RWPE1 (cell line): ENCODE data around the gene PLEKHB2.
A peak's percentile ranks its signal among the peaks of the same experiment; 100 is the strongest.

ENCODE experiments used
- CTCF ChIA-PET: fragments of 350-600 bp; sonication (Branson Sonifier 250); formaldehyde crosslinking; extraction: SDS; loops from one replicate; lab custom pipeline; 2021; lab: Yijun Ruan, JAX
- POLR2A ChIA-PET: fragments of 400-600 bp; formaldehyde crosslinking; extraction: SDS; loops from one replicate; lab custom pipeline; 2020; ENCODE audit warnings: antibody characterized with exemption; ENCODE audit not compliant: low non-redundant PET; lab: Yijun Ruan, JAX
- DNase-seq: peaks from one replicate; pipeline ENCODE4 v3.0.0; 2012; ENCODE audit warnings: low spot score
- H3K27ac ChIP-seq: fragments of 450-650 bp; 2 replicates; pipeline ENCODE4 v1.5.1; 2017
- TF ChIP-seq, protein P1 (sequence below): fragments of 450-650 bp; conservative IDR thresholded peaks from 2 replicates; pipeline ENCODE4 v1.5.1; 2017; ENCODE audit warnings: low read depth, mild to moderate bottlenecking

Gene PLEKHB2, protein sequence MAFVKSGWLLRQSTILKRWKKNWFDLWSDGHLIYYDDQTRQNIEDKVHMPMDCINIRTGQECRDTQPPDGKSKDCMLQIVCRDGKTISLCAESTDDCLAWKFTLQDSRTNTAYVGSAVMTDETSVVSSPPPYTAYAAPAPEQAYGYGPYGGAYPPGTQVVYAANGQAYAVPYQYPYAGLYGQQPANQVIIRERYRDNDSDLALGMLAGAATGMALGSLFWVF

DNA sequence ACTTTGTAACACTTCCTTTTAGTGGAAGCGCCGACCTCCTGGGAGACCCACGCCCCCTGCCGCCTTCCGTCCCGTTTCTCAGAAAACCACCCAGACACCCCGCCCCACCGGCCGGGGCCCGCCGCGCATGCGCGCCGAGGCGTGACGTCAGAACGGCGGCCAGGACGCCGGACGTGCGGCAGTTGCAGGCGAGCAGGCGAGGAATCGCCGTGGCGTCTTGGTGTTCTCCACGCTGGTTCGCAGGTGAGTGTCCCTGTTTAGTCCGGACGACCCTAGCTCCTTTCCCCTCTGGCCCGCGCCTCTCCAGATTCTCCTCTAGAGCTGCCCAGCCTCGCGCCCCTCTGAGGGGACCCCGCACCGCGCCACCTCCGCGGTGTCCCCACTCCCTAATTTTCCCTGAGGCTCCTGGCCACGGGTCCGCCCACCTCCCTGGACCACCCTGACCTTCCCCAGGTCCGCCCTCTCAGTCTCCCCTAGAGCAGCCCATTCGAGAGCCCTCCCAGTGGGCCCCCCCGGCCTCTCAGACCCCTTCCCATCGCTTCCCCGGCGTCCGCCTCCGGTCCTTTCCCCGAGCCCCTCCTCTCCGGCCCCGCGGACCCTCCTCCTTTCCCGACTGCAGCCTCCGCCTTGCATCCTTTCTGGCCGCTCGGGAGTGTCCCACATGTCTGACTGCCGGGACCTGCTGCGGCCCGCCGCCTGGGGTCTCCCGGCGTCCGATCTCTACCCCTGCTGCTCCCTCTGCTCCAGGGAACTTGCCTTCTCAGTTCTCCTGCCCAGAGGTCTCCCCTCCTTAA is at the start of gene PLEKHB2:
PLEKHB2 (plus strand) TSS at position 181 of the 794 bp plus-strand sequence. CDS start 15,606 bp downstream, outside the sequence.
- POLR2A ChIA-PET: interaction anchor here (0.6 kb wide), 1 partner anchor 25 kb away, joined by 3 read pairs; no protein-coding TSS in a partner anchor
- TF ChIP-seq, protein P1, sequence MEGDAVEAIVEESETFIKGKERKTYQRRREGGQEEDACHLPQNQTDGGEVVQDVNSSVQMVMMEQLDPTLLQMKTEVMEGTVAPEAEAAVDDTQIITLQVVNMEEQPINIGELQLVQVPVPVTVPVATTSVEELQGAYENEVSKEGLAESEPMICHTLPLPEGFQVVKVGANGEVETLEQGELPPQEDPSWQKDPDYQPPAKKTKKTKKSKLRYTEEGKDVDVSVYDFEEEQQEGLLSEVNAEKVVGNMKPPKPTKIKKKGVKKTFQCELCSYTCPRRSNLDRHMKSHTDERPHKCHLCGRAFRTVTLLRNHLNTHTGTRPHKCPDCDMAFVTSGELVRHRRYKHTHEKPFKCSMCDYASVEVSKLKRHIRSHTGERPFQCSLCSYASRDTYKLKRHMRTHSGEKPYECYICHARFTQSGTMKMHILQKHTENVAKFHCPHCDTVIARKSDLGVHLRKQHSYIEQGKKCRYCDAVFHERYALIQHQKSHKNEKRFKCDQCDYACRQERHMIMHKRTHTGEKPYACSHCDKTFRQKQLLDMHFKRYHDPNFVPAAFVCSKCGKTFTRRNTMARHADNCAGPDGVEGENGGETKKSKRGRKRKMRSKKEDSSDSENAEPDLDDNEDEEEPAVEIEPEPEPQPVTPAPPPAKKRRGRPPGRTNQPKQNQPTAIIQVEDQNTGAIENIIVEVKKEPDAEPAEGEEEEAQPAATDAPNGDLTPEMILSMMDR: no peak

DNA sequence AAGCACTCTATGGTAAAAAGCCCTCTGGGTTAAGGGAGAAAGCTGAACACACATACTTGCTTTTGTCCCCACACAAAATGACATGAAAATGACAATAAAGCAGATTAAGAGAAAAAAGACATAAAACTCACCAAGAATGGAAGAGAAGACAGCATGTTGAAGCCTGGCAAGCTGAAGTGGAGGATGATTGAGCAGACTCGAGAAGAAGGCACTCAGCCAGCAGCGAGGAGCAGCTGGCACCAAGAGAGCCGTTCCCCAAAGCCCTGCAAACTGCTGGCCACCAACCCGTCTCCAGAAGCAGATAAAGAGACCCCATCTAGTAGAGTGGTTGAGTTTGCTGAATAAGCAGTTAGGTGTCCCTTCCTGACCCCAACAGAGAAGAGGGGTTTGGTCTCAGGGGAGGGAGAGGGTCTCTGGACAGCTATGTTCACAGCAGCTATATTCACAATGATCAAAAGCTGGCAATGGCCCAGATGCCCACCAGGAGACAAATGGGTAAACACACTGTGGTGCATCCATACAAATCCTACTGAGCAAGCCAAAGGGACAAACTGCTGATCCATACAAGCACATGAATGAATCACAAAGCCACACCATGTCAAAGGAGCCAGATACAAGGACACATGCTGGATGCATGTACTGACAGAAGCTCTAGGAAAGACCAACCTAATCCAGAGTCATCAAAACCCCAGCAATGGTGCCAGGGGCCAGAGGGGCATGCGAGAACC is 48.8 kb upstream of the PLEKHB2 start:
- ChIA-PET CTCF (no interaction called here), POLR2A (no interaction called here)
- TF ChIP-seq, protein P1: no peak
- no peak for DNase-seq
- H3K27ac ChIP-seq: no peak overlapping the region

More for the DNA sequence above, at the start of gene PLEKHB2:
- H3K27ac ChIP-seq: peak within 1 kb of the TSS; percentile 96
- peak; percentile 93 for DNase-seq
- CTCF ChIA-PET: interaction anchor here (0.7 kb wide), 1 partner anchor 11 kb away, joined by 3 read pairs; no protein-coding TSS in a partner anchor

DNA sequence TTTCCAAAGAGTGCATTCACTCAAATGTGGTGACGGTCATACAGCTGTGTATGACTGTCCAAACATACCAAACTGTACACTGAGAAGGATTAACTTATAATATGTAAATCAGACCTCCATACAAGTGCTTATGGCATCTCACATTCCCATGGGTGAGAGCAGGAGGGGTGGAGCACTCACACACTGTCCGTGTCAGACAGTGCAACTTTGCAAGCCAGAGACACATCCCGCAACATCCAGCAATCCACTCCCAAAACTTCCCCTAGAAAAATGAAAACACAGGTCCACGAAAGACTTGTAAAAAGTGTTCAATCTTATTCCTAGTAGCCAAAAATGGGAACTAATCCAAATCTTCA is 48.2 kb upstream of the PLEKHB2 start:
- POLR2A ChIA-PET: no interaction called here
- no peak overlapping the region for H3K27ac ChIP-seq
- CTCF ChIA-PET: no interaction called here
- TF ChIP-seq, protein P1: no peak
- DNase-seq: no peak

DNA sequence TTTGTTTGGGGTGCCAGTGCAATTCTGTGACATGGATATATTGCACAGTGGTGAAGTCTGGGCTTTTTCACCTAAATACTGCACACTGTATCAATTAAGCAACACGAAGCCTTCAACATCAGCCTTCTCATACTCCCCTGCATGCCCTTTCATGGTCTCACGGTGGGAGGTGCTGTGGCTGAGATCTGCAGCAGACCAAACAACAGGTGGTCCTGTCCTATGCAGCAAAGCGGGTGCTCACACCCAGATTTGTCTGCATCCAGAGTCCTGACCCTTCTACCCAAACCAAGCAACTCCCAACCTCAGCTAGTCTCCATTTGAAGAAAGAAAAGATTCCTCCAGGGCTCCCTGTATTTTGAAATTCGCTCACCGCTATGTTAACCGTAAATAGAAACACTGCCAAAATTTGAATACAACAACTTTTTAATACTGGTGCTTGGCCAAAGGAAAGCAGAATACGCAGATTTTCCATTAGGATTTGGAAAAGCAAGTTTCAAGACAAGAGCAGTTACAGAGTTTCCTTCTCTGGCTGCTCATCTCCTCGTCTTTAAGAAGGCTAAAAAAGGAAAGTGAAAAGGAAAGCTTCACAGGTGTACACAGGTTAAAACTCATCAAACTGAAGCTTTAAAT is 46.8 kb upstream of the PLEKHB2 start:
- no peak for DNase-seq
- POLR2A ChIA-PET: no interaction called here
- CTCF ChIA-PET: interaction anchor here (0.6 kb wide), 1 partner anchor 235 kb away, joined by 3 read pairs; no protein-coding TSS in a partner anchor
- TF ChIP-seq, protein P1: no peak
- no peak overlapping the region for H3K27ac ChIP-seq

DNA sequence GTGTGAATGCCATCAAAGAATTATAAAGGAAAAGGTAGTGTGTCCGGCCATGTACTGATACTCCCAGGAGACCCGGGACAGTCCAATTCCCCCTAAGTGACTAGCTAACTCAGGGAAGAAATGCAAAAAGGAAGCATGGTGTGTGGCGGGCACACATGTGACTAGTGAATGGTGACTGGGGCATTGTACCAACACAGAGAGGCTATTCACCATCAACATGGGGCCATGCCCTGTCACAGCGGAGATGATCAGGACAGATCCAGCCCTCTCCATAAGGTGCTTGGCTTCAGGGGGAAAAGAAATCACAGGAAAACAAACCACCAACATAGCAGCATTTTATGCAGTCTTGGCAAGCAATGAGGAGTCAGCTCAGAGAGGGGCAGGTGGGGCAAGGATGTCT is 46.2 kb upstream of the PLEKHB2 start:
- H3K27ac ChIP-seq: no peak overlapping the region
- ChIA-PET CTCF (interaction anchor here (0.6 kb wide), 1 partner anchor 235 kb away, joined by 3 read pairs; no protein-coding TSS in a partner anchor), POLR2A (no interaction called here)
- TF ChIP-seq, protein P1: no peak
- no peak for DNase-seq
